ENCODE data around the gene NDUFA8. TPM values are rescaled to one million over a fixed set of nuclear protein-coding genes. Genes with fewer than 3 reads are reported as not detected.

Gene NDUFA8
- total RNA-seq, 4 donors from 2014 or later, result 40.6 to 48.0 (median 45.7) TPM

GRCh38 chr9:122113574-122113973, 46.0 kb downstream of the NDUFA8 start:
- Histone ChIP-seq H3K4me1 (no peaks in the 10 kb centered on the region), H3K4me3 (no peak overlapping the region), H3K27me3 (peaks cover 0 to 7% (median 0%) of the 10 kb centered on the region in 4 donors), H3K9me3 (no peaks in the 10 kb centered on the region), H3K36me3 (no peaks in the 10 kb centered on the region), H3K27ac (no peak overlapping the region)
- TF ChIP-seq POLR2A (IDR thresholded peaks at IDR 0.05), result no peak
- 23 to 28% methylated on average over 3 to 5 of the region's 5 CpGs for WGBS, 2 donors
- intact Hi-C loops (cut with DNase I), result no loop called here
- no peak for DNase-seq

GRCh38 chr9:122112238-122112637, 47.3 kb downstream of the NDUFA8 start:
- DNase-seq, result no peak
- Histone ChIP-seq H3K36me3 (no peaks in the 10 kb centered on the region), H3K27me3 (peaks cover 0 to 7% (median 0%) of the 10 kb centered on the region in 4 donors), H3K27ac (no peak overlapping the region), H3K4me3 (no peak overlapping the region), H3K4me1 (peaks cover 0 to under 1% (median 0%) of the 10 kb centered on the region in 3 donors), H3K9me3 (no peaks in the 10 kb centered on the region)
- TF ChIP-seq POLR2A (IDR thresholded peaks at IDR 0.05) (no peak), CTCF (IDR thresholded peaks at IDR 0.05) (no peak)
- WGBS, 2 donors, result 65% methylated on average over 4 to 6 of the region's 6 CpGs
- intact Hi-C loops (cut with DNase I), result no loop called here

- no peak overlapping the region for H3K4me3 ChIP-seq
- peaks cover 0 to 5% (median 0%) of the 10 kb centered on the region in 3 donors for H3K4me1 ChIP-seq
- WGBS, 2 donors, result 79 to 84% methylated on average over 7 to 8 of the region's 9 CpGs
- no peaks in the 10 kb centered on the region for H3K9me3 ChIP-seq
- no peaks in the 10 kb centered on the region for H3K36me3 ChIP-seq
- TF ChIP-seq CTCF (IDR thresholded peaks at IDR 0.05) (no peak), POLR2A (IDR thresholded peaks at IDR 0.05) (no peak)
- no peak overlapping the region for H3K27ac ChIP-seq
- H3K27me3 ChIP-seq, result peaks cover 0 to 7% (median 0%) of the 10 kb centered on the region in 4 donors
- intact Hi-C loops (cut with DNase I), result no loop called here
- no peak for DNase-seq
These were observed 48.0 kb downstream of the NDUFA8 start for GRCh38 chr9:122111413-122112085.

- H3K27ac ChIP-seq, result no peak overlapping the region
- TF ChIP-seq POLR2A (IDR thresholded peaks at IDR 0.05) (no peak), CTCF (IDR thresholded peaks at IDR 0.05) (no peak)
- H3K4me3 ChIP-seq, result no peak overlapping the region
- no peaks in the 10 kb centered on the region for H3K9me3 ChIP-seq
- 70 to 89% methylated on average over 1 to 2 of the region's 7 CpGs for whole genome bisulfite sequencing, 2 donors
- DNase-seq, result no peak
- H3K4me1 ChIP-seq, result peaks cover 0 to 5% (median 0%) of the 10 kb centered on the region in 3 donors
- H3K27me3 ChIP-seq, result peaks cover 0 to 2% (median 0%) of the 10 kb centered on the region in 4 donors
- H3K36me3 ChIP-seq, result no peaks in the 10 kb centered on the region
- intact Hi-C loops (cut with DNase I), result no loop called here
These were observed 49.3 kb downstream of the NDUFA8 start for GRCh38 chr9:122110100-122110833.

GRCh38 chr9:122109035-122109813, 50.4 kb downstream of the NDUFA8 start:
- no peaks in the 10 kb centered on the region for H3K27me3 ChIP-seq
- H3K36me3 ChIP-seq, result no peaks in the 10 kb centered on the region
- TF ChIP-seq CTCF (IDR thresholded peaks at IDR 0.05) (no peak), POLR2A (IDR thresholded peaks at IDR 0.05) (no peak)
- no peak overlapping the region for H3K27ac ChIP-seq
- intact Hi-C loops (cut with DNase I), result no loop called here
- WGBS, 2 donors, result 80 to 86% methylated on average over 1 to 2 of the region's 3 CpGs
- H3K4me3 ChIP-seq, result no peak overlapping the region
- H3K4me1 ChIP-seq, result peaks cover 0 to 5% (median 0%) of the 10 kb centered on the region in 3 donors
- peaks cover 0 to 5% (median 0%) of the 10 kb centered on the region in 3 donors for H3K9me3 ChIP-seq
- DNase-seq, result no peak
